Peyer's patch (tissue), 4 donors: ENCODE results near the gene NPBWR2. TPM values are rescaled to one million over a fixed set of nuclear protein-coding genes. Genes with fewer than 3 reads are reported as not detected.

Source experiments
- DNase-seq, 3 donors: peaks; one replicate each; pipeline ENCODE4 v3.0.0-alpha.2; 2017 to 2019
- H3K27ac ChIP-seq, 4 donors: fragments of 200-600 bp; sonication (generic); one replicate each; pipeline ENCODE4 v1.5.1; 2016 to 2019
- H3K27me3 ChIP-seq, 2 donors: fragments of 200-600 bp; sonication (generic); one replicate each; pipeline ENCODE4 v1.5.1; 2019
- H3K36me3 ChIP-seq, 3 donors: fragments of 200-600 bp; sonication (generic); one replicate each; pipeline ENCODE4 v1.5.1; 2016 to 2019
- H3K4me1 ChIP-seq, 4 donors: fragments of 200-600 bp; sonication (generic); one replicate each; pipeline ENCODE4 v1.5.1; 2016 to 2019
- H3K4me3 ChIP-seq, 4 donors: fragments of 200-600 bp; sonication (generic); 1 replicate in 3 of 4; 2 replicates in 1 of 4; pipeline ENCODE4 v1.5.1; 2016 to 2019; ENCODE audit warnings: mild to moderate bottlenecking in 1 of 4
- H3K9me3 ChIP-seq, 4 donors: fragments of 200-600 bp; sonication (generic); one replicate each; pipeline ENCODE4 v1.5.1; 2016 to 2019; ENCODE audit warnings: mild to moderate bottlenecking in 1 of 4
- POLR2A ChIP-seq, 2 donors: fragments of 450-650 bp; IDR thresholded peaks; one replicate each; pipeline ENCODE4 v1.5.1; 2017; ENCODE audit warnings: antibody characterized with exemption in 2 of 2, mild to moderate bottlenecking in 2 of 2, moderate library complexity in 2 of 2
- small RNA-seq, 2 donors: library from RNA; depleted of rRNA; stranded (forward); fragments of <200 nt; gene quantifications; one replicate each; pipeline ENCODE3, GENCODE V24; 2016
- total RNA-seq, 4 donors: library from RNA; depleted of rRNA; stranded (reverse); fragments of >200 nt; gene quantifications; one replicate each; pipeline ENCODE4 v1.1.0, GENCODE V29; 2016
- TF ChIP-seq, protein P1 (sequence below), 6 experiments: fragments of 450-650 bp in 4 of 6; fragments of 200-600 bp in 2 of 6; sonication (generic) in 1 of 6; IDR thresholded peaks; one replicate each; pipeline ENCODE4 v1.5.1; 2017 to 2019; ENCODE audit warnings: antibody characterized with exemption in 6 of 6, mild to moderate bottlenecking in 3 of 6, moderate library complexity in 1 of 6

Gene NPBWR2
- total RNA-seq, 4 donors from 2014 or later, result not detected

DNA sequence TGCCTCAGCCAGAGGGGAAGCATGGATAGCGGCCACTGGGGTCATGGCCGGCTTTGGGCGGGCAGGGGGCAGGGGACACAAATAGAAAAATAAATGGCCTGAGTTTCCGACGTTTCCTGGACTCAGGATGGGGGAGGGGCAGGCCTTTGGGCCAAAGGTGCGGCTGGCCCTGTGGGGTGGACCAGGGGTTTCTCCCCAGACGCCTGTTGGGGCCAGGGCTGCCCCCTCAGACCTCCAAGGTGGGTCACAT lies 50.8 kb downstream of the NPBWR2 start:
- TF ChIP-seq, protein P1, sequence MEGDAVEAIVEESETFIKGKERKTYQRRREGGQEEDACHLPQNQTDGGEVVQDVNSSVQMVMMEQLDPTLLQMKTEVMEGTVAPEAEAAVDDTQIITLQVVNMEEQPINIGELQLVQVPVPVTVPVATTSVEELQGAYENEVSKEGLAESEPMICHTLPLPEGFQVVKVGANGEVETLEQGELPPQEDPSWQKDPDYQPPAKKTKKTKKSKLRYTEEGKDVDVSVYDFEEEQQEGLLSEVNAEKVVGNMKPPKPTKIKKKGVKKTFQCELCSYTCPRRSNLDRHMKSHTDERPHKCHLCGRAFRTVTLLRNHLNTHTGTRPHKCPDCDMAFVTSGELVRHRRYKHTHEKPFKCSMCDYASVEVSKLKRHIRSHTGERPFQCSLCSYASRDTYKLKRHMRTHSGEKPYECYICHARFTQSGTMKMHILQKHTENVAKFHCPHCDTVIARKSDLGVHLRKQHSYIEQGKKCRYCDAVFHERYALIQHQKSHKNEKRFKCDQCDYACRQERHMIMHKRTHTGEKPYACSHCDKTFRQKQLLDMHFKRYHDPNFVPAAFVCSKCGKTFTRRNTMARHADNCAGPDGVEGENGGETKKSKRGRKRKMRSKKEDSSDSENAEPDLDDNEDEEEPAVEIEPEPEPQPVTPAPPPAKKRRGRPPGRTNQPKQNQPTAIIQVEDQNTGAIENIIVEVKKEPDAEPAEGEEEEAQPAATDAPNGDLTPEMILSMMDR (IDR thresholded peaks at IDR 0.05), result no peak
- TF ChIP-seq POLR2A (IDR thresholded peaks at IDR 0.05), result no peak
- H3K9me3 ChIP-seq, result no peaks in the 10 kb centered on the region
- DNase-seq, result no peak
- no peaks in the 10 kb centered on the region for H3K36me3 ChIP-seq
- H3K4me3 ChIP-seq, result no peak overlapping the region
- H3K27ac ChIP-seq, result peak overlapping the region in 3 of 4 donors; percentile 14 to 61 (median 31)
- no peaks in the 10 kb centered on the region for H3K27me3 ChIP-seq
- H3K4me1 ChIP-seq, result peaks cover 0 to 13% (median 4%) of the 10 kb centered on the region in 4 donors

DNA sequence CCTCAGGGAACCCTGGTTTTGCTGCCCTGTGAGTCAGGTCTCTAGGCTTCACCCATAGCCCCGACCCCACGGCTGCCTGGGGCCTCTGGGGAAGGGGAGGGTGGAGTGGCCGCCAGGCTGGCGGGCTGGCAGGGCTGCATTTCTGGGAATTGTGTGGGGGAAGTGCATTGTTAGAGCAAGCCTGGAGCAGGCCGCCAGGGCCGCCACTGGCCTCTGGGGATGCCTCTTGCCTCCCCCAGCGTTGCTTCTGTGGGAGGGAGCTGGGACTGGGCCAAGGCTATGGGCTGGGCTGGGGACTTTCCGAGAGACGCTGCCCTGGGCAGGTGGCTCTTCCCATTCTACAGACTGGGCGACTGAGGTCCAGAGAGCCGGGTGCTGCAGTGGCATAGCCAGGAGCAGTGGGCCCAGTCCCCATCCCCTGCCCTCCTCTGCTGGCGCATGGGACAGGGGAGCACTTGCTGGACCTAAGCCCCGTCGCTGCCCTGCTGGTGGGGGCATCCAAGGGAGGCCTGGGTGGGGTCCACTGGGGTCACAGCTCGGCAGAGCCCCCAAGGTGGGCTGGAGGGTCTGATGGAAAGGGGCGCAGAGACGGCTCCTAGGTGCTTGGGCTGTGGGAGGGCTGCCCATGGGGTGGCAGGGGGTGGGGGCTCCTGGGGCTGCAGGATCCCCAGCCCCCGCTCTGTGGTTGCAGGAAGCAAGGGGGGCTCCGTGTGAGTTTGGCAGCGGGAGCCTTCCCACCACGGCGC lies 51.3 kb downstream of the NPBWR2 start:
- TF ChIP-seq, protein P1 (IDR thresholded peaks at IDR 0.05), result no peak
- no peak for TF ChIP-seq POLR2A (IDR thresholded peaks at IDR 0.05)
- Histone ChIP-seq H3K27me3 (peaks cover 0 to 3% of the 10 kb centered on the region in 2 donors), H3K27ac (peak overlapping the region in 3 of 4 donors; percentile 27 to 61 (median 31))

DNA sequence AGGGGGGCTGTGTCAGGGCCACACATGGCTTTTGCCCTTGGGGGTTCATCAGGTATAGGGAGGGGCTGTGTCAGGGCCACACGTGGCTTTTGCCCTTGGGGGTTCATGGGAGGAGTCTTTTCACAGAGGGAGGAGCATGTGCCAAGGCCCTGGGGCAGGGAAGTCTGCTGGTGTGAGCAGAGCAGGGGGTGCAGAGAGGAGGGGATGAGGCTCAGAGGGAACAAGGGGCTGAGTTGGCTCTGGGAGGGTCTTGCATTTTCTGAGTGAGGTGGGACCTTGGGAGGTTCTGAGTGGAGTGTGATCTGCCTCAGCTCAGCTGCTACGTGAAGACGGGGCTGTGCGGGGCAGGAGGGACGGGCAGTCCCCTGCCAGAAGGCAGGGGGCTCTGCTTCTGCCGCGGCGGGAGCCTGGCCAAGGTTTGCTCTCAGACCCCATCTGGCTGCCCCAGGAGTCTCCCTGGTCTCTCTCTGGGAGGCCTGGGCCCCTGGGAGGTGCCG lies 51.9 kb downstream of the NPBWR2 start:
- Histone ChIP-seq H3K9me3 (no peaks in the 10 kb centered on the region), H3K36me3 (no peaks in the 10 kb centered on the region), H3K4me3 (no peak overlapping the region), H3K27ac (peak overlapping the region in 3 of 4 donors; percentile 27 to 58 (median 31)), H3K27me3 (peaks cover 0 to 8% of the 10 kb centered on the region in 2 donors), H3K4me1 (peaks cover 0 to 13% (median 5%) of the 10 kb centered on the region in 4 donors)
- no peak for DNase-seq
- no peak for TF ChIP-seq POLR2A (IDR thresholded peaks at IDR 0.05)
- TF ChIP-seq, protein P1 (IDR thresholded peaks at IDR 0.05), result no peak

More for the DNA sequence above, 51.3 kb downstream of the NPBWR2 start:
- Histone ChIP-seq H3K36me3 (no peaks in the 10 kb centered on the region), H3K9me3 (no peaks in the 10 kb centered on the region), H3K4me3 (no peak overlapping the region), H3K4me1 (peaks cover 0 to 13% (median 4%) of the 10 kb centered on the region in 4 donors)
- no peak for DNase-seq

DNA sequence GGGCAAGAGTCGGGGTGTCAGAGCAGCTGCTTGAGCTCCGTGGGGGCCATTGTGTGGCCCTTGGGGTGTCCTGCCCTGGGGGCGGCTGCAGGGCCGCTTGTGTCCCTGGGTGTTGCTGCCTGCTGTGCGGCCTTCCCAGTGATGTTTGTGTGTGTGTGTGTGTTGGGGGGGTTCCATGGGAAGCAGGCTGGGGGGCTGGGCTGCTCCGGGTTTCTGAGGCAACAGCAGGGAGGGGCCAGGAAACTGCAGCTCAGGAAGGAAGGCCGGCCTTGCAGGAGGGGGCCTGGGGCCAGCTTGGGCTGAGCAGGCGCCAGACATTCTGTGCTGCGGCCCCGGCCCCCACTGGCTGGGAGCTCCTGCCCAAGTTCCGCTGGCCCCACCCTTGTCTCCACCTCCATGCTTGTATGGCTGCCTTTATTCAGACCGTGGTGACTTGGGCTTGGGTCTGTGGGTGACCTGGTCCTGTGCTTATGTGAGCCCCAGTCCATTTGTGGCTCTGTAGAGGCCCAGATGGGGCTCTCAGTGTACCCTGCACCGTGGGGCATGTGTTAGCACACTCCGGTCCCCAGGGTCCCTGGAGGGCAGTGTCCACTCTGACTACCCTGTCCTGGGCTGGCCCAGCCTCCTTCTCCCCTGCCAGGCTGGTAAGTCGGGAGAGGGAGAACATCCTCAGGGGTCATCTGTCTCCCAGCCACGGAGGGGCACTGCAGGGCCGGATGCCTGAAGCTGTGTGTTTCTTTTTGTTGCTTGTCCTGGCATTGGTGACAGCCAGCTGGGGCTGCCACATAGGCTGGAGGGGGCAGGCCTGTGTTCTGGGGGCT lies 53.3 kb downstream of the NPBWR2 start:
- Histone ChIP-seq H3K36me3 (no peaks in the 10 kb centered on the region), H3K4me3 (no peak overlapping the region), H3K9me3 (no peaks in the 10 kb centered on the region), H3K4me1 (peaks cover 0 to 13% (median 12%) of the 10 kb centered on the region in 4 donors), H3K27ac (peak overlapping the region in 2 of 4 donors; percentile 46 to 49), H3K27me3 (peaks cover 0 to 19% of the 10 kb centered on the region in 2 donors)
- DNase-seq, result no peak
- TF ChIP-seq POLR2A (IDR thresholded peaks at IDR 0.05), result no peak
- TF ChIP-seq, protein P1 (IDR thresholded peaks at IDR 0.05), result no peak

Small RNAs within 50 kb of the gene (small RNA-seq; reads per million reads assigned to genes)
- gene AL355803.1 (0 reads per million in 2 donors), gene MIR6813 (0 reads per million in 2 donors)

Other genes with a start within 250 kb of the NPBWR2 start
- gene ABHD16B, start 246.1 kb downstream of the NPBWR2 start, total RNA-seq, result not detected
- 10 to 100 TPM; 59.4 to 78.7 (median 65.1) TPM for gene TPD52L2, start 242.3 kb downstream of the NPBWR2 start, total RNA-seq
- gene DNAJC5, start 212.4 kb downstream of the NPBWR2 start, total RNA-seq, result 100 to 1,000 TPM in 3 of 4 donors, 10 to 100 TPM in 1; 41.3 to 137 (median 113) TPM
- gene UCKL1, start 151.1 kb downstream of the NPBWR2 start, total RNA-seq, result 100 to 1,000 TPM in 3 of 4 donors, 10 to 100 TPM in 1; 70.4 to 189 (median 136) TPM
- gene ZNF512B, start 137.6 kb downstream of the NPBWR2 start, total RNA-seq, result 1 to 10 TPM; 5.8 to 7.4 (median 6.4) TPM
- 10 to 100 TPM in 3 of 4 donors, 1 to 10 TPM in 1; 1.7 to 14.3 (median 11.1) TPM for gene SAMD10, start 127.9 kb downstream of the NPBWR2 start, total RNA-seq
- 10 to 100 TPM; 49.6 to 95.7 (median 64.2) TPM for gene PRPF6, start 126.4 kb downstream of the NPBWR2 start, total RNA-seq
- gene C20orf204, start 71.4 kb downstream of the NPBWR2 start, total RNA-seq, result 1 to 10 TPM in 2 of 4 donors, under 1 TPM in 2; 0.18 to 2.1 (median 1.1) TPM
- gene SOX18, start 57.9 kb downstream of the NPBWR2 start, total RNA-seq, result 1 to 10 TPM in 3 of 4 donors, not detected in 1; 2.8 to 6.6 (median 3.4) TPM
- gene TCEA2, start 44.4 kb downstream of the NPBWR2 start, total RNA-seq, result 10 to 100 TPM in 2 of 4 donors, 1 to 10 TPM in 2; 4.7 to 19.8 (median 8.3) TPM
- 10 to 100 TPM in 1 of 4 donors, 1 to 10 TPM in 3; 3.3 to 39.6 (median 6.8) TPM for gene RGS19, start 28.0 kb downstream of the NPBWR2 start, total RNA-seq
- gene OPRL1, start 27.5 kb downstream of the NPBWR2 start, total RNA-seq, result under 1 TPM in 1 of 4 donors, not detected in 3; 0.27 TPM
- gene LKAAEAR1, start 23.2 kb downstream of the NPBWR2 start, total RNA-seq, result not detected
- gene MYT1, start 56.9 kb upstream of the NPBWR2 start, total RNA-seq, result under 1 TPM in 2 of 4 donors, not detected in 2; 0.18 to 0.83 TPM
- gene PCMTD2, start 148.2 kb upstream of the NPBWR2 start, total RNA-seq, result 10 to 100 TPM; 34.5 to 90.8 (median 46.9) TPM